HG02623 (cell line): Measurements from ENCODE around the gene SCUBE2.
"Not testable (repeated sequence)": the region's sequence is repeated elsewhere in the genome, so short reads cannot be mapped to it uniquely, and the experiment has no call there.

Source experiments
- ATAC-seq: cut with Tn5 transposase; IDR thresholded peaks from one replicate; pipeline ENCODE4 v1.9.1; 2021; ENCODE audit warnings: moderate library complexity; ENCODE audit not compliant: unreplicated experiment

Gene SCUBE2

DNA sequence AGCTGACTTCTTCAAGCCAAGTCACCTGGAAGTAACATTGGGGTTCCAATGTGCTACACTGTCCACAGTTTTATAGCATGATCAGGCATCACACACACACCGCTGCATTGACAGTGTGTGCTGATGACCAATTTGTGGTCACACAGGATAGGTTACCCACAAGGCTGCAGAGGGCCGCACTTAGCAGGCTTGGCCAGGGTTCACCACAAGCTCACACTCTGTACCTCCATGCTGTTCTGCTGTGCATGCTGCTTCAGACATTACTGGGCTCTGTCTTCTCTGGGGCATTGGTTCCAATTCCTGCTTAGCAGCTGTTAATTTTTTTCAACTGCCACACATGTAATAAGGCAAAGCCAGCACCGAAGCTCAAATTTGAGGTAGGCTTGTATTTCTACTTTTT, 76.6 kb downstream of the SCUBE2 start:
- ATAC-seq, result no peak

DNA sequence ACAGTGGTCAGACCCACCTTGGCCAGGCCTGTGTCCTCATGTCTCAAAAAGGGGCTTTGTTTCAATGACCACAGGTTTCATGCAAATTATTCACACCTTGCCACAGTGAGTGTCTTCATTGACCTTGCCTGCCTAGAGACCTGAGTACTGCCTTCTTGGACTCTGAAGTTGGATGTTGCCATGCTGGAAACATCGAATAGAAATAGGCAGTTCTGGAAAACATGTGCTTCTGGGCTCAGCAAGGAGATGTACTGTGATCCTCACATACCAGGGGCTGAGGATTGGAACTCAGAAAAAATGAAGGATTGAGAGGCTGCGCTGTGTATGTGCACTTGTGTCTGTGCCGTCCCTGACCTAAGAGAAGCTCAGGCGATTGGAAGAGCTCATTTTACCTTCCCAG, 78.0 kb downstream of the SCUBE2 start:
- no peak for ATAC-seq

DNA sequence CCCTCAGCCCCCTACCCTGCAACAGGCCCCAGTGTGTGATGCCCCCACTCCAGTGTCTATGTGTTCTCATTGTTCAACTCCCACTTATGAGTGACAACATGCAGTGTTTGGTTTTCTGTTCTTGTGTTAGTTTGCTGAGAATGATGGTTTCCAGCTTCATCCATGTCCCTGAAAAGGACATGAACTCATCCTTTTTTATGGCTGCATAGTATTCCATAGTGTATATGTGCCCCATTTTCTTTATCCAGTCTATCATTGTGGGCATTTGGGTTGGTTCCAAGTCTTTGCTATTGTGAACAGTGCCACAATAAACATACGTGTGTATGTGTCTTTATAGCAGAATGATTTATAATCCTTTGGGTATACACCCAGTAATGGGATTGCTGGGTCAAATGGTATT, 81.9 kb downstream of the SCUBE2 start:
- ATAC-seq, result not testable (repeated sequence)

DNA sequence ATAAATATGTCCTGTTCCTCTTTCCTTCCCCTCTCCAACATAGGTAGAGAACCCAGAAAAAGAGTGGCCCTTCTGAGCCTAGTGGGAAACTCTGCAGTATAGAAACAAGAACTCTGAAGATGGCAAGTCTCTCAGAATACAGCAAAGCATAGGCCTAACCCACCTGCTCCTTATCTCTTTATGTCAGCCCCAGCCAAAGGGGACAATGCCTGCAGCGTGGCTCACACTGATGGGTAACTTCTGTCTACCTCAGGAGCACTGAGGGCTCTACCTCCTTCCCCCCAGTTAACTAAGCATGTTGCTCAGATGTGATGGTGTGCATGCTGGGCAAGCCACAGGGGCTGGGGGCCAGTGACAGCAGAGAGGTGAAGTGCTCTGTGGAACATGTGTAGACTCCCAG, 82.7 kb downstream of the SCUBE2 start:
- no peak for ATAC-seq

DNA sequence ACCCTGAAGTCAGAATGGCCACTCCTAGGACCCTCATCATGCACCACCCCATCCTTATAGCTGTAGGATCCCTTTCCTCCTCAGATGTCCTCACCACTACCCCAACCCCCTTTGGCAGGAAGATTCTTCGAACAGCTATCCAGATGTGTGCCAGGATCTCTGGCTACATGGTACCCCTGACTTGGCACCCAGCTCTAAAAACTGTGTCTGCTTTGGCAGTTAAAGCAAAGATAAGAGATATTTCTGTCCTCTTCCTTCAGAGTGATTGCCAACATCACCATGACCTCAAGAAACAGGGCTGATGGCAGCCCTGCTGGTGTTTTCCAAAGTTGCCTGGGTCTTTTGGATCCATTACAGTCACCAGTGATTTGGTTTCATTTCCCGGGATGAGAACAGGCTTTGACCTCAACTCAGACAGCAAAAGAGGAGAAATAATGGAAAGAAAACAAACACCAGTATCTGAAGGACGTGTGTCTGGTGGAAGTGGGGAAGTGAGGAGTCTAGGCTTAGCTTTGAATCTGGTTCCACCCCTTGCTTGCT, 83.3 kb downstream of the SCUBE2 start:
- ATAC-seq, result no peak

DNA sequence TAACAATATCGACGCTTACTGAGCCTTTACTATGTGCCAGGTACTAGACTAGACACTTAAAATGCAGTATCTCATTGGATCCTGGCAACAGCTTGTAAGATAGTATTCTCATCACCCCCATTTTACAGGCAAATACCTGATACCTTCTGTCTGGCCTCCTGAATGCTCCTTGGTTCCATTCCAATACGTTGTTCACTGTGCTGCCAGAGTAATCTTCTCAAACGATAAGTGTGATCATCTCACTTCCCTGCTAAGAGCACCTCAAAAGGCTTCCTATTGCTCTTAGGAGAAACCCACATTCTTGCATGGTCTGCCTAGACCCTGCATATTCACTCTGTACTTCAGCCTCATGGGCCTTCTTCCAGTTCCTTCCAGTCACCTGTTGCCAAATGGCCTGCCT, 86.3 kb downstream of the SCUBE2 start:
- ATAC-seq, result no peak

DNA sequence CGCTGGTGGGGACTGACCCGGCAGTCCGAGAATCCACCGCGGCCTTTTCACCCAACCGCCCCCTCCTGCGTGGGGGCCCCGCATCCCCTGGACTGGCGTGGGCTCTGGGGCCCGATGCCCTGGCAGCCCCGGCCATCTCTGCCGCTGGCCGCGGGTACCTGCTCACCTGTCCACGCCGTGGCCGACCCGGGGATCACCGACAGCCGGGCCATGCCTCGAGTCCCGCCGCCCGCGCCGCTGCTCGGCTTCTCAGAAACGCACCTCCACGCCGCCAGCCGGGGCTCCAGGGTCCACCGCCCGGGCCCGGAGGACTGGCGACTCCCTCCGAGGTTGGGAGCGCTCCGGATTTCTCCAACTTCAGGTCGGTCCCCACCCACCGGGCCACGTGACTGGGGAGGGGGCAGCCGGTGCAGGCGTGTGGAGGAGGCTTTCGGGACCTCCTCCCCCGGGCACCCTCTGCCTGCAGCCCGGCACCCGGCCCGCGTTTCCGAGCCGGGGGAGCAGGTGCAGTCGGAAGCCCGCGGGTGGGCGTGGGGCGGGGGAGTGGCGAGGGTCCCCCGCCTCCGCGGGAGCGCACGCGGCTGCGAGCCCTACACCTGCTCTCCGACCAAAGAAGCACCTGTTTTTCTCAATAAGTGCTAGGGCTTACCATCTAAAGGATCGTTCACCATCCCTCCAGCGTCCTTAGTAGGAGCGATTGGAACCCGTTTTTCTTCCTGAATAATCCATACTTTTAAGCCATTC, 87.0 kb downstream of the SCUBE2 start:
- no peak for ATAC-seq

DNA sequence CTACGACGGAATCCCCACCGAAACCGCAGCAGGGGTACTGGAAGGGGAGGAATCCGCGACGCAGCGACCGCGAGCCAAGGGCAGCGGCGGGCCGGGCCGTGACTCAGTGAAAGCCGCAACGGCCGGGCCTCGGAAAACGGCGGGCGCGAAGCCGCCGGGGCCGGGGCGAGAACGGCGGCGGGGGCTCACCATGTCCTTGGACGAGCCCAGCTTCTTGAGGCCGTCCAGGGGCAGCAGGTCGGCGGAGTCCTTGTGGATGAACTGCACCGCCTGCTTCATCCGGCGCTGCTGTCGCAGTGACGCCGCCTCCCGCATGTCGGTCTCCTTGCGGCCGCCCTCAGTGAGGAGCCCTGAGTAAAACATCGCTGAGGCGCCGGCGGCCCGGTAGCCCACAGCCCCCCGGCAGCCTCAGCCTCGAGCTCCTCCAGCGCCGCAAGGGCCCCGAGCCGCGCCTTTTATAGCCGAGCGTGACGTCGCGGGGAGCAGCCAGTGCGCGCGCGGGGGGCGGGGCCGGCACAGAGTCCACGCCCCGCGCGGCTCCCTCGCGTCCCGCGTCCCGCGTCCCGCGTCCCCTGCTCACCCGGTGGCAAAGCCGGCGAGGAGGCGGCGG, 87.7 kb downstream of the SCUBE2 start, which contains the start of gene NRIP3:
TSS of gene NRIP3 (minus strand) at position 429 of the 610 bp plus-strand sequence. CDS start at position 363, 66 bp downstream.
- ATAC-seq, result no peak

DNA sequence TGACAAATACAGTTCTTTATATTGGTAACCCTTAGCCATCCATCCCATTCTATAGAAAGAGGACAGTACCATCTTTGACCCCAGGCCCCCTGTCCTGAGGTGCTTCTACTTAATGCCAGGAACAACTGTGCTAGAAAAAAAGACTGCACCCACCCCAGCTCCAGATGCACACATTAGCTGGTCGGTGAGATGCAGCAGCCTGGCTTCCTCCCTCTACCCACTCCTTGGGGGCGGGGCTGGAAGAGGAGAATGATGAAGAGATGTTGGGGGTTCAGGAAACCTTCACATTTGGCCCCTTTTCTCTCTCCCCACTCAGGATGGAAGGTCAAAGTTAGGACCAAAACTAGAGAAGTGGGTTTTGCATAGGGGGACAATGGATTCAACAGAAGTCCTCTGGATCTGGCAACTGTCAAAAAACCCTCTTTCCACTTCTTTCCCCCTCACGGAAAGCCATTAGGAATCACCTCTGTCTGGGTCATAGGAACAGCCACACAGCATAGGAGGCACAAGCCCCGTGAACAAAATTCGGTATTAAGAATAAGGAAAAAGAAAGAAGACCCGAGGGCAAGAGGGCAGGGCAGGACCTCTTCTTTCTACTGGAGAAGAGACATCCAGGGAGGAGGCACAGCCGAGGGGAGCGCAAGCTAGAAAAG, 88.4 kb downstream of the SCUBE2 start:
- ATAC-seq, result no peak

DNA sequence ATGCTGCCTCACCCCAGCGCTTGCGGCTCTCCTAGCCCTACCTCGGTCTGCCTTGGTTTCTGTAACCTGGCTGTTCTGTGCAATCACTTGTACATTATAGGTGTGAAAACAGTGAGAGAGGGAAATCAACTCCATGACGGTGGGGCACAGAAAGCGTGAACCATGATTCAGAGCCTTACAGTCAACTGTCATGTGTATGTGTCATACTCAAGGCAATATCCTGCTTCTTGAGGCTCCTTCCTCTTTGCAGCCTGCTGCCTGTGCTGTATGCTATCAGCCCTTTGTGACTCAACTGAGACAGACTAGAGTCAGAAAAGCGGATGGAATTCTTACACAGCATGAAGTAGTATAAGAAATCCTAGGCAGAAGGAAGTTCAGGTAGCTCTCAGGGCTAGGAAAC, 89.7 kb downstream of the SCUBE2 start:
- no peak for ATAC-seq

DNA sequence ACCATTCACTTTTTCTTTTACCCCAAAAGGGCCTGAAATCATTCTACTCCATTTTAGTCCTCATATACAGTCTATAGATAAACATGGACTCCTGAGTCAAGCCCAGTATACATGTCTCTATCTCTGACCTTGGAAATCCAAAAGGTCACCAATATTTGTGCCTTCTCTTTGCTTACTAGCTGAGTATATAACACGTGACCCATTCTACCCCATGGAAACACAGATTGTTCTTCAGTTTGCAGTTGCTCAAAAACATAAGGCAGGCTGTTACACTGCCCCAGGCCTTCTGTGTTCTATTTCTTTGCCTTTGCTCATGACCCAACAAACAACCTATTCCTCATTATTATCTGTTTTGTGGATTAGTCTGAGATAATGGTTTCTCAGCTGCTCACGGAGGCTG, 93.4 kb downstream of the SCUBE2 start:
- ATAC-seq, result no peak

DNA sequence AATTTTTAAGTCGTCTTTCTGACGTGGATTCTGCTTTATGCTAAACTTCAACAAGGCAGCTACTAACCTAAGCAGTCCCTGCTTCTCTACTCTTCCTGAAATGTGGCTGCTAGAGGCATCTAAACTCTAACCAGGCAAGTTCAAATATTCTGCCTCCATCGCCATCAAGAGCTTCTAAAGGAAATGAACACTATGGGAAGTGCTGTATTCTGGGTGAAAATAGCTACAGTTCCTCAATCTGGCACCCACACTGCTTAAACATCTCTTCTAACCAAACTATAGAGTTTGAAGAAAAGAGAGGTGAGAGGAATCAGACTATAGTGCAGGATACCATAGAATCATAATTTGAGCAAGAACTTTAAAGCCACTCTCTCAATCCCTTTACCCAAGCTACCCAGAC, 93.9 kb downstream of the SCUBE2 start:
- no peak for ATAC-seq

DNA sequence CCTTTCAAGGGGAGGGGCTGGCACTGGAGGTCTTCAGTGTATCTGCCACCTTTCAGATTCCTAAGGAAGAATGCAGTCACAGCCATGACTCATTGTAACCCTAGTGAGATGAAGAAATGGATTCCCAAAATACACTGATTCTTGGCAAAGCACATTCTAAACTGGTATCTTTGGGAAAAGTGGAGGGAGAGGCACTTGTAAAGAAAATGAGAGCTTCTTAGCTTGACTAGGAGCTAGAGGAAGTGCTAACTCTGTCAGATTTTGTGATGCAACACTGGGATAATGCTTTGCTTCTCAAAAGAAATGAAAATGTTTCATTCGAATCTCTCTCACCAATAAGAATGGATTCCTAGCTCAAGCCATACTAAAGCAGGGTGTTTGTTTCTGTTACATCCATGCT, 101.9 kb downstream of the SCUBE2 start:
- no peak for ATAC-seq

DNA sequence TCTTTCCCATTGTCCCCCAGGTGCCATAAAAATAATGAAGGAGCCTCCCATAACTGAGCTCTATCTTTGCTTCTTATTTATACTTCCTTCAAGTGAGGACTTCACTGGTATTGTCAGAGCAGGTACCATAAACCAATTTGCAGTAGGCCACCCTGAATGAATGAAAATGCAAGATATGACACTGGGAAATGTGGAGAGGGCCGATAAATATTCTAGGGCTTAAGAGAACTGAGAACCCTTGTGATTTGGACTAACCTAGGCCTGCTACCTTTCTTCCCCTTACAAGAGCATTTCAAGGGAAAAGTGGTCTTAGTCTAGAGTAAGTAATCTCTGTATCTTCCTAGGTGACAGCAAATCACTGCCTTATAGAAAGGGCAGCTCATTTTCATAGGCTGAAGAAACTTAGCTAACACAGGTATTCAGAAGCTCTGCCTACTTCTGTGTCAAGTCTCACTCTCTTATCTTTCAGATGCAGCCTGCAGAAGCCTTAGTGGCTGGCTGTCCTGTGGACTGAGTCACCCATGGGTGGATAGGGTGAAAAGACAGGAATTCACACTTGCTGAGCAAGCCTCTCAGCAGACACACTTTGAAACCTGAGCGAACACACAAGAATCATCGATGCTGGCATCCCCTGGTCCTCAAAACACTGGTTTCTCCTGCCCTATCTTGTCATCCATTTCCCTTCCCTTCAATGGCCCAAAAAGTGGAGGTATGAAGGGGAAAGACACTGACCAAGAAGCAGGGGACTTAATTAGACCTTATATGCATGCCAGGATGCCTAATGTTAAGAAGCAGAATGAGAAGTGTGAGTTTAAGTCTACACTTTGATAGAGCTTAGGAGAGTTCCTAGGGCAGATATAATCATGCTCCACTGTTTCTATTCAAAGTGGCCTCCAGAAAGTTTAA, 102.8 kb downstream of the SCUBE2 start:
- ATAC-seq, result no peak

DNA sequence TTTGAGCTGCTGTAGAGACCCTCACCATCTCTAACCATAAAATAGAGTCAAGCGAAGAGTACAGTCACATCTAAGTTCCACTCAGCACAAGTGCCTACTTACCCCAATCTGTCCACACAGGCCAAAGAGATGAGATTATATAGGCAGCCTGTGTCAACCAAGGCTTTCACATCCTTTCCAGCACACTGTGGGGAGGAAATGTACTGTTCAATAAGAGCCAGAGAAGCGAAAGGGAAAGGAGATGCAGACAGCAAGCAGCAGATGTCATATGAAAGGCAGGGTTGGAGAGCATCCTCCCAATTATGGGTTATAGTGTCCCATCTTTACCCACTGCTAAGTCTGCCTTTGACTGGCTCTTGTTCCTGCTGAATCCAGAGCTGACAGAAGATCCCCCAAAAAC, 104.0 kb downstream of the SCUBE2 start:
- no peak for ATAC-seq

DNA sequence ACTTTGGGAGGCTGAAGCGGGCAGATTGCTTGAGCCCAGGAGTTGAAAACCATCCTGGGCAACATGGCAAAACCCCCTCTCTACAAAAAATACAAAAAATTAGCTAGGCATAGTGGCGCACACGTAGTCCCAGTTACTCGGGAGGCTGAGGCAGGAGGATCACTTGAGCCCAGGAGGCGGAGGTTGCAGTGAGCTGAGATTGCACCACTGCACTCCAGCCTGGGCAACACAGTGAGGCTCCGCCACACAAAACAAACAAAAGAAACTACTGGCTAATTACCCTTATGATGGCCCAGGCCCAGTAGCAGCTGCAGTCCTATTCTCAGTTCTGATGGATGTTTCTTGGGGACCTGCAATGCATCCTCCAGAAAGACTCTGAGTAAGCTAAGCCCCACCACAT, 104.6 kb downstream of the SCUBE2 start:
- ATAC-seq, result not testable (repeated sequence)

DNA sequence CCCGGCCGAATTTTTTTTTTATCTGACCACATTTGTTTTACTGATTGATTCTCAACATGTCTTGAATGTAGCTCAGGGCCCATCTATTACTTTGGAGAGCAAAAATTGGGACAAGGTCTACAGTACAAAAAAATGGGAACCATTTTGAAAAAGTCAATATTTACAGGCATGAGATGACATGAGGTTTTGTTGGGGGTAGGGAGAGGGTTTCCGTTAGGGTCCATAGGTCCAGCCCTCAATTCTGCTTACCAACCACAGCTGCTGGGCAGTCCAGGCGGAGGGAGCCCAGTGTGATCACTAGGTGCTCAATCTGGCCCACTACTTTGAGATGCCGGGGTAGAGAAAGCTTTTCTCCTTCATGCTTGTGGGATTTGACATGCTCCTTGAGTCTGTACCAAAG, 105.9 kb downstream of the SCUBE2 start:
- no peak for ATAC-seq

DNA sequence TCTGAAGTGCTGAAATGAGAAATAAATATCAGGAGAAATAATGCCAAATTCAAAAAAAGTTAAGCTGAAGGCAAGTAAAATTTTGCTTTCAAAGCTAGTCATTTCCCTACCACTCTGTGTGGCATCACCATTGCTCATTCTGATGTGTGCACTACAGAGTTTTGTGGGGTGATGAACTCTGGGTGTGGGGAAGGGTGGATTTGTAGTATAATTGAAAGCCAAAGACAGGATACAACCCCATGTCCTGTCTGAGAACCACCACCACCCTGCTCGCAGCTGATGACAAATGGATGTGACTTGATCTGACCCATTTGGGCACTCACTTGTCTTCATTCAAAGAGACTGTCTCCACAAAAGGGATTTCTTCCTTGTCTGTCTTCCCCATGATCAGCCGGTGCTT, 107.8 kb downstream of the SCUBE2 start:
- no peak for ATAC-seq

DNA sequence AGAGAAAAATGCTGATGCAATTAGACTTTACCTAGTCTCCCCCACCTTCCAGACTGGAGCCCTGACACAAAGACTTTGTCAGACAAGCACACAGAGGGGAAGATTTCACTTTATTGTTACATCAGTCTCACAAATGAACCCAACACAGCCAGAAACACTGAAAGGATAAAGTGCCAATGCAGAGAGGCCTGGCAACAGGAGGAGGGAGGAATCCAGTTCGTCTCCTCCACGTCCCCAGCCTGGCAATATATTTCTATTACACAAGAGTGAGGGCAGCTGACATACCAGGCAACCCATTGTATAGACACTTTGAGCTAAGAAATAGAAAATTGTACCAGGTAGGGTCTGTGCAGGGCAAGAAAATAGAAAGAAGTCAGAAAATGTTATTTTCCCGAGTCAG, 110.9 kb downstream of the SCUBE2 start:
- no peak for ATAC-seq

DNA sequence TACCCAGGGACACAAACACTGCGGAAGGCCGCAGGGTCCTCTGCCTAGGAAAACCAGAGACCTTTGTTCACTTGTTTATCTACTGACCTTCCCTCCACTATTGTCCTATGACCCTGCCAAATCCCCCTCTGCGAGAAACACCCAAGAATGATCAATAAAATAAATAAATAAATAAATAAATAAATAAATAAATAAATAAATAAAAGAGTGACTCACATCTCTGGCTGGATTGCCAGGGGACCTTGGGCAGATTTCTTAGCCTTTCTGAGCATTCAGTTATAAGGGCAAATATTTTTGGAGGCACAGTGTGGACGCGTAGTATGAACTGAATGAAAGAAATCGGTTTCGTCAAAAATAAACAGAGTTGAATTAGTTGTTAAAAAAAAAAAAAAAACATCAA, 112.0 kb downstream of the SCUBE2 start:
- ATAC-seq, result not testable (repeated sequence)

DNA sequence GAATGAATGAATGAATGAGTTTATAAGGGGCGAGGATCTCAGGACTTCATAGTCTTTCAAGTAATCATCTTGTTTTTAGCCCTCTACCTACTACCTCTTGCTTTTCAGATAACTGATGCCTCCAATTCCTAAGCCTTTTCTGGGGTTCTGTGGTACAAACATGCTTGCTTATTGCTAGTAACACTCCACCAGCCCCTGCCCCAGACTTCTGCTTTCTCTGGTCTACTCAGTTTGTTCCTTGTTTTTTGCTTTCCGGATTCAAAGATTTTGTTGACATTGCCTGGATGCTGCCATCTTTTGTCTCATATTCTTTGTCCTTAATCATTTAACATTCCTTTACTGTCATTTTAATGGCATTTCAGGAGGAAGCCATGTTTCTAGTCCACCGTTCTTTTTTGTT, 118.3 kb downstream of the SCUBE2 start:
- ATAC-seq, result no peak
